ENCODE results near the gene NRF1.

Gene NRF1

DNA sequence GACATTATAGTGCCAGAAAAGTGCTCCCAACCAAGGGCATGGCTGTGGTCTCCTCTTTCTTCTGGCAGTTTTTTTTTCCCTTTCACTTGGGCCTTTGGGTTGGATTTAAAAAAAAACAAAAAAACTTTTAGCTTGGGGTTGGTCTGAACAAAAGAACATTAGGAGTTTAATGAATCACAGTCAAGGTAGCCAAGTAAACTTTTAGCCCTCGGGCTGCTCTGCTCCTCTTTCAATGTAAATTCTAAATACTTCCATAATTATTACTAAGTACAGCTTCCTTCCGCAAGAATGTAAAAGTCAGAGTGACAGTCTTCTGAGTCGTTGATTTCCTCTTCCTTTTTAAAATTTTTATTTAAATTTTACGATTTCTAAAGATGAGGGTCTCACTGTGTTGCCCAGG, 79.2 kb downstream of the NRF1 start:
- no peak overlapping the region for H3K27ac ChIP-seq
- TF ChIP-seq, protein P1, sequence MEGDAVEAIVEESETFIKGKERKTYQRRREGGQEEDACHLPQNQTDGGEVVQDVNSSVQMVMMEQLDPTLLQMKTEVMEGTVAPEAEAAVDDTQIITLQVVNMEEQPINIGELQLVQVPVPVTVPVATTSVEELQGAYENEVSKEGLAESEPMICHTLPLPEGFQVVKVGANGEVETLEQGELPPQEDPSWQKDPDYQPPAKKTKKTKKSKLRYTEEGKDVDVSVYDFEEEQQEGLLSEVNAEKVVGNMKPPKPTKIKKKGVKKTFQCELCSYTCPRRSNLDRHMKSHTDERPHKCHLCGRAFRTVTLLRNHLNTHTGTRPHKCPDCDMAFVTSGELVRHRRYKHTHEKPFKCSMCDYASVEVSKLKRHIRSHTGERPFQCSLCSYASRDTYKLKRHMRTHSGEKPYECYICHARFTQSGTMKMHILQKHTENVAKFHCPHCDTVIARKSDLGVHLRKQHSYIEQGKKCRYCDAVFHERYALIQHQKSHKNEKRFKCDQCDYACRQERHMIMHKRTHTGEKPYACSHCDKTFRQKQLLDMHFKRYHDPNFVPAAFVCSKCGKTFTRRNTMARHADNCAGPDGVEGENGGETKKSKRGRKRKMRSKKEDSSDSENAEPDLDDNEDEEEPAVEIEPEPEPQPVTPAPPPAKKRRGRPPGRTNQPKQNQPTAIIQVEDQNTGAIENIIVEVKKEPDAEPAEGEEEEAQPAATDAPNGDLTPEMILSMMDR (conservative IDR thresholded peaks at IDR 0.05) = no peak

DNA sequence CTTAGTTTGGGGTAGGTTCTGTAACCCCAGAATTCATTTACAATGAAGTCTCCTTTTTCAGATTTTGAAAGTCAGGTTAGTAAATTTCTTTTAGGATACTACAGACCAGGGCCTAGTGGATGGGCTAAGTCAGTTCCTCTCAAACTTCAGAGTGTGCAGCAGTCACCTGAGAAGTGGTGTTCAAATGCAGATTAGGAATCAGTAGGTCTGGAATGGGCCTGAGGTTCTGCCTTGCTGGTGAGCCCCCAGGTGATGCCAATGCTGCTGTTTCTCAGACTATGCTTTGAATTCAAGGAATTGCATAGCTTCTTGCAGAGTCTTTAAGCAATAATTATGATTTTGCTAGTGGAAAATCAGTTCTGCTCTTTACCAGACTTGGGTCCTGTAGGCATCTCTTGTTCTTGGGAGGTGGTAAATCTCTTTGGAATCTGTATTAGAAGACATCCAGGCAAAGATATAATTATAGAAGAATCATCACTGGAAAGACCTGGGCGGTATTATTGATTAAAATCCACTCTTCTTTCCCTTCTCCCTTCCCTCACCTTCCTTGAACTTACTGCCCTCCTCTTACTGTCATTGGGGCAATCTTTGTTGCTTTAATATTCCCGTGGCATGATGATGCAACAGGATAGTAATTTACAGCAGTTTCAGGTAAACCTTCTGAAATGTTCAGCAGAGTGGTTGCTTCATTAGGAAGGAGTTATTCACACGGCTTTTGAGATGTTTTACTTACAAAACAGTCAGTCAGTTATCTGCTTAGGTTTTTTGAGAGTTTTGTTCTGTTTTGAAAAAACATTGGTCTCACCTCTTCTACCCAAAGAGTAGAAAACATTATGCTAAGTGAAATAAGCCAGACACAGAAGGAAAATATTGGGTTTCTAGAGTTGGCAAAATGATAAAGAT, 87.2 kb downstream of the NRF1 start:
- H3K27ac ChIP-seq = no peak overlapping the region
- TF ChIP-seq, protein P1 (conservative IDR thresholded peaks at IDR 0.05) = no peak

DNA sequence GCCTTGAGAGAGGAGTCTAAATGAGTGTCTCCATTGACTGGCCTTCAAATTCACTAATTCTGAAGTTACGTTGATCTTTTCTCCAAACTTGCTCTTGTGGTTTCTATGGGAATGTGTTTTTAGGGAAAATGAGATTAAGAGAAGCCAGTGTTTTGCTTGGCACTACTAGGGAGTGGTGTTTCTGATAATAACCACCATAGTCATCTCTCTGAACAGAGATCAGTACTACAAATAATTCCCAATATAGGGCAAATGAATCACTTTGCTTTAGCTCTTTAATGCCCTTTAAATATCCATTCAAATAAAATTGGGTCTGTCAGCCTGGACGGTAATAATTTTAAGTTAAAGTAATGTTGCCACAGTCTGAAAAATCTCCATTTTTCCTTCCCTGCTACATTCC, 90.8 kb downstream of the NRF1 start:
- TF ChIP-seq, protein P1 (conservative IDR thresholded peaks at IDR 0.05) = no peak

DNA sequence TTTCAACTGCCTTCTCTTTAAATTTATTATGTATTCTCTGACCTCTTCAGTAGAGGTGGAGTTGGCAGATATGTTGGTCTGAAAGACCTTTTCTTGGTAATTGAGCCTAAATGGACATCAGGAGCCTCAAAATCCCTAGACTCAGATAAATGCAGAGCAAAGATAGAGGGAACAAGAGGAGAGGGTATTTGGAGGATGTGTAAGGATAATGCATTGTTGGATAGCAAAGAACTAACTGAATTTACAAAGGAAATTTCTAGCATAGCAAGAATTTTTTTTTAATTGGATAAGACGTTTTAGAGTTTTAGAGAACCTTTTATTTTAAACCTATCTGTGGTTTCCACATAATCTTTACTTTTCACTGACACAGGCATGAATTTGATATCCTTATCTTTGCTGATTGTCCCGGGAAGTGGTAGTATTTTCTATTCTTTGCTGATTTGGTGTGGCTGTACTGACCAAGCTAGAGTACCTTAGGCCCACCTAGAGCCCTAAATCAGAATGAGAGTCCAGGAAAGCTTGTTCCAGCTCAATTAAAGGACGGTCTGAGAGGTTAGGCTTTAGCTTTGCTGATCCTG, 91.3 kb downstream of the NRF1 start:
- TF ChIP-seq, protein P1 (conservative IDR thresholded peaks at IDR 0.05) = no peak
- H3K27ac ChIP-seq = peak overlapping the region; percentile 1; the same call in 1 of the 2 replicates

More for the DNA sequence above, 90.8 kb downstream of the NRF1 start:
- H3K27ac ChIP-seq = peak overlapping the region; percentile 1; the same call in 1 of the 2 replicates

DNA sequence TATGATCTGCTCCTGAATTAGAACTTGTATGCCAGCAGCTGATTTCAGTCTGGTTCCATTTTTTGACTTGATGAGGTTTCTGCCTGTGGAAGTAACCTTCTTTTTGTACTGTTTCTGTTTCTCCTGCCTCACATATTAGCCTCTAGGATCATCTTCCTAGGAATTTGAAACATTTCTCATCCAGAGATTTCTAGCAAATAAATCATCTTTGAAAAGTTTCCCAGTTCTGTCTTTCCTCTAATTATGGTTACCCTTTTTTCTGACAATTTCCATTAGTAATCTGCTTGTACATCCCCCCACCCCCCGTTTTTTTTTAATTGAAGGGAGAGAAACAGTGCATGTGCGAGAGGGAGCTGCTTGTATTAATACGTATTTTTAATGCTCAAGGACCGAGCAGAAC, 92.2 kb downstream of the NRF1 start:
- TF ChIP-seq, protein P1 (conservative IDR thresholded peaks at IDR 0.05) = no peak
- peak overlapping the region; percentile 1; the same call in 1 of the 2 replicates for H3K27ac ChIP-seq

DNA sequence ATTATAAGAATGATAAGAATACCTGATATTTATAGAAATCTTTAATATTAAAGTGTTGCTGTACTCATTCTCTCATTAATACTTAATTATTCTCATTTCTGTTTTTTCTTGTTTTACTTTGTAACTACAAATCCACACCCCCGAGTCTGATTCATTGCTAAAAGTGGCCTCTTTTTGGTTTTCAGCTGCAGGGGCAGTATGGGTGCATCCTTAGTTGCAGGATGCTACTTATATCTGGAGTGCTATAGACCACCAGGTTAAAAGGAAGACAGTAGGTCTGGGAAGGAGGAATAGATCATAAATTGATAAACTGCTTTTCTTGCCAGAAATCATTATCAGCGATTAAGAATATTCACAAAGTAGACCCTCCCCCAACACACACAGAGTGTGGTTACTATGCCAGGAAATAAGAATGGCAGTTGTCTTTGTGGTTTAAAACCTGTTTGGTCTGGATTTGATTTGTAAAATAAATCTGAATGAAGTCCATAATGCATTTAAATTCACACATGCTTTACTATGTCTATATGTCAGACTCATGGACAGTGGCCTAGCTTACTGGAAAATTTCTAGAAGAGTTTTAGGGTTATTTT, 96.5 kb downstream of the NRF1 start:
- peak overlapping the region; percentile 80 for H3K27ac ChIP-seq
- TF ChIP-seq, protein P1 (conservative IDR thresholded peaks at IDR 0.05) = no peak

DNA sequence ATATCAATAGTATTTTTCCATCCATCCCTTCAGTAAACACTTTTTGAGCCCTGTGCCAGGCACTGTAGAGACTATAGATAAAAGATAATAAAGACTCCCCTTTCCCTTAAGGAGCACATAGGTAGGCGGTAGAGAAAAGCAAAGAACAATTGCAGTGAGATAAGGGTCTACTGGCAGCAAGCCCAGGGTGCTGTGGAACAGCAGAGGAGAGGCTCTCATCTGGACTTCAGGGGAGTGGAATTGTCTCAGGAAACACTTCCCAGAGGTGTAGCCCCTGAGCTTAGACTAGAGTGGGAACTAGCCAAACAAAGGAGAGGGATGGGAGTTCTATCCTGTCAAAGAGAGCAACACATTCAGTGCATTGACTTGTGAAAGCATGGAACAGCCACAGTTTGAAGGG, 102.0 kb downstream of the NRF1 start:
- TF ChIP-seq, protein P1 (conservative IDR thresholded peaks at IDR 0.05) = no peak
- H3K27ac ChIP-seq = peak overlapping the region; percentile 64

Measured in VCaP (cell line).